DMS 273 (cell line): ENCODE measurements around the gene ZNFX1.
"Not testable (repeated sequence)": the region's sequence is repeated elsewhere in the genome, so short reads cannot be mapped to it uniquely, and the experiment has no call there.

ENCODE experiments used
- DNase-seq: peaks from one replicate; lab custom pipeline; 2025; ENCODE audit not compliant: unreplicated experiment; lab: John Stamatoyannopoulos, UW

The ZNFX1 gene

DNA sequence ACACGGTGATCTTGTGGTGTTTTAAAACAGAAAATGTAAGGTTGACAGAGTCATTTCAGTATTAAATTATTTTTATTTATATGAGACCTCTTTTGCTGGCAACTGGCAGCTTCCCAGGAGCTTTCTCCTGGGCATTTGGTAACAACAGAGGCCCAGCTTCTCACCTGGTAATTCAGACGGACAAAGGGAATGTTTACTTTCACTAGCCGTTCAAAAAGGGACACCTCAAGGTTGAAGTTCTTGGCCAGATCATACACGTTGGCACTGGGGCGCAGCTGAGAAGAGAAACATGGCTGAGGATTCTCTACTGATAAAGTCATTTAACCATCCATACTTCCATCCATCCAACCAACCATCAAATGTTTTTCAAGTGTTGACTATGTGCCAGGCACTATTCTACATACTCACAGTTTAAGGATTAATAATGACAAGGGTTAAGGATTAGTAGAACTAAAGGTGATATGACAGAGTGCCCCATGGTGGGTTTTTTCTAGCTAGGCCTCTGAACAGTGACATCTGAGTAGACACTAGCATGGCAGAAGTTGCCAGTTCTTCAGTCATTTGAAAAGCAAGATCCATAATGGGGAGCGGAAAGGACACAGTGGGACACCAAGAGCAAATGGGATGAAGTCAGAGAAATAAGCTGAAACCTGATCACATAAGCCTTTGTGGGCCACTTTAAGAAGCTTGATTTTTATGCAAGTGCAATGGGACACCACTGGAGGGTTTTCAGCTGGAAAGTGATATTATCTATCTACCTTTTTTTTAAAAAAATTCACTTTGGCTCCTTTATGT is 25.1 kb downstream of the ZNFX1 start:
- no peak for DNase-seq

- DNase-seq, result no peak
Observed at GRCh38 chr20:49248879-49249665, 28.8 kb downstream of the ZNFX1 start.

GRCh38 chr20:49248301-49248700 is 29.6 kb downstream of the ZNFX1 start:
- no peak for DNase-seq

GRCh38 chr20:49247792-49248191 is 30.1 kb downstream of the ZNFX1 start:
- DNase-seq, result no peak

DNA sequence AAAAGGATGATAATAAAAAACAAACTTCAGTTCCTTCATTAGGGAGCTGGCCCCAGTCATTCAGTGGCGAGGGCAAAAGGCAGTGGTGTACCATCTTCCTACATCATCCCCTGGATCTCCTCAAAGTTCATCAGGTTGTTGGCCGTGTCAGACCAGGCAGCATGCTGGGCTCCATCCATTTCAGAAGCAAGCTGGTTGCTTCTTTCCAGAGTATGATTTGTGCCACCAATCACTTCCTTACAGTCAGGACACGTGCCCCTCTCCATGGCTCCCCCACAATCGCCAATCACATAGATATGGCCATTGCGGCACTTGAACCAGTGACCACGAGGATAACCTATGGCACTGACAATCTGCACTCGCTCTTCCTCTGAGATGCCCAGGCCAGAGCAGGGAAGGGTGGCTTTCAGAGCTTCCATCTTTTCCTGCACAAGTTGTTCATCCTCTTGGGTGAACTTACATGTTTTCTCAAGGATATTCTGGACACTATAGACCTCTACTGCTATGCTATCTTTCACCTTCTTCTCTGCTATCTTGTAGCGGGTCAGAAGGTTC is 30.6 kb downstream of the ZNFX1 start:
- DNase-seq, result no peak

- DNase-seq, result peak; percentile 71
Observed at GRCh38 chr20:49245921-49246740, 31.7 kb downstream of the ZNFX1 start.

GRCh38 chr20:49237531-49237930 is 40.3 kb downstream of the ZNFX1 start:
- no peak for DNase-seq

DNA sequence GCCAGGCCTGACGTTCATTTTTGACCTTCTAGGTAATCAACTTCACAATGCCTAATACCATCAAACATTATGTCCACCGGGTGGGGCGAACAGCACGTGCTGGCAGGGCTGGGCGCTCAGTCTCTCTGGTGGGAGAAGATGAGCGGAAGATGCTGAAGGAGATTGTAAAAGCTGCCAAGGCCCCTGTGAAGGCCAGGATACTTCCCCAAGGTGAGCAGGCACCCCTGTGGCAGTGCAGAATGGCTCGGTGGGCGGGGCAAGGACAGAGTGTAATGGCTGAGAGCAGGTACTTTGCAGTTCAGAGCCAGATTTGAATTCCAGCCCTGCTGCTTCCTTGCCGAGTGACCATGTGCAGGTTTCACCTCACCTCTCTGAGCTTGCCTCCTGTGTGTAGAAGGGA is 41.6 kb downstream of the ZNFX1 start:
- DNase-seq, result no peak

GRCh38 chr20:49234831-49235230 is 43.0 kb downstream of the ZNFX1 start:
- no peak for DNase-seq

GRCh38 chr20:49233226-49233625 is 44.6 kb downstream of the ZNFX1 start:
- no peak for DNase-seq

DNA sequence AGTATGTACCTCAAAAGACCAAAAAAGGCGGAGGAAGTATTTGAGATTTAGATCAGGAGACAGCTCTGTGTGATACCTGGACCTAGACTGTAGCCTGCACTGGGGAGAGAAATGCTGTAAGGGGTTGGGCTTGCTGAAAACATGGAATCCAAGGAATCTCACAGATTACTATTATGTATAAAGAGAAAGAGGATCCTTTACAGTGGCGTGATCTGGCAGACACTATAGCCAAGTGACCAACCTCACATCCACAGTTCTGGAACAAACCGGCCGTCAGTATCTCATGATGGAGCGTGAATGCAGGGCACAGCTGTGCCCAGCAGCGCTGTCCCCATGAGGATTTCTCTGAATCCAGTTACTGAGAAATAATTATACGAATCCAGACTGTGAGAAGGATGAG is 46.4 kb downstream of the ZNFX1 start:
- no peak for DNase-seq

- peak; percentile 92 for DNase-seq
Observed at GRCh38 chr20:49230561-49231133, 47.2 kb downstream of the ZNFX1 start.

- DNase-seq, result peak; percentile 48
Observed at GRCh38 chr20:49230021-49230420, 47.8 kb downstream of the ZNFX1 start.

DNA sequence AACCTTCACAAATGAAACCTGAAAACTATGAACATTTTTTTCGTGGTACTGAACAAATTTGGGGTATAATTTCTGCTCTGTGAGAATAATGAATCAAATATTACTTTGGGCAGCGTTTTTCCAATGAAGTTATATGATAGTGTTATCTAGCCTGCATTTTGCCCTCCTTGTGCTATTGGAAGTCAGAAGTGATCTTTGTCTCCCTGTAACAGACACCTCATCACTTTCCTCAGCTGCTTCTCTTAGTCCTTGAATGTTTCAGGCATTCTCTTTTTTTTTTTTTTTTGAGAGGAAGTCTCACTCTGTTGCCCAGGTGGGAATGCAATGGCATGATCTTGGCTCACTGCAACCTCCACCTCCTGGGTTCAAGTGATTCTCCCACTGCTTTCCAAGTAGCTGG is 48.5 kb downstream of the ZNFX1 start:
- DNase-seq, result no peak

DNA sequence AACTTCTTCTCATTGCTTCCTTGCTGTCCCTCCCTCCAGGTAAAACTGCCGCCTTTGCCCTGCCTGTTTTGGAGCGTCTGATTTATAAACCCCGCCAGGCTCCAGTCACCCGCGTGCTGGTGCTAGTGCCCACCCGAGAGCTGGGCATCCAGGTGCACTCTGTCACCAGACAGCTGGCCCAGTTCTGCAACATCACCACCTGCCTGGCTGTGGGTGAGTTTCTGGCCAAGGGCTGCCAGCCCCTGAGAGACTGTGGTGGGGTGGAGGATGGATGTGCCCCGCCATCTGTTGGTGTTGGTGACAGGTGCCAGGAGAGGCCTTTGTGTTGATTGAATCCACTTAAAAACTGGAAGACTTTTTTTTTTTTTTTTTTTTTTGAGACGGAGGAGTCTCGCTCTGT is 49.2 kb downstream of the ZNFX1 start:
- DNase-seq, result peak; percentile 94

DNA sequence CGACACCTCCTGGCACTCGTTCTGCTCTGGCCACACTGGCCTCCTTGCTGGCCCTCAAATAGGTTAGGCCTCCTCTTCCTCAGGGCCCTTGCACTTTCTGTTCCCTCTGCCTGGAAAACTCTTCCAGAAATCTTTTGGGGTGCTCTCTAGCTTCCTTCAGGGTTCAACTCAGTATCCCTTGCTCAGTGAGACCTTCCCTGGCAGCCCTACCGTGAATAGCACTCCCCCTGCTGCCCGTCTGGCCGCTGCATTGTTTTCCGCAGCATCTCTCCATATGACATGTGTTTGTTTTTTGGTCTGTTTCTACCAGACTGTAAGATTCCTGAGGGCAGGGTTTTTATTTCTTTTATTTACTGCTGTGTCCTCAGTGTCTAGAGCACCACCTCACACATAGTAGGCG is 52.0 kb downstream of the ZNFX1 start:
- DNase-seq, result no peak

GRCh38 chr20:49219924-49220831 is 57.7 kb downstream of the ZNFX1 start:
- DNase-seq, result no peak

- DNase-seq, result peak; percentile 99
Observed at GRCh38 chr20:49219091-49219923, 58.5 kb downstream of the ZNFX1 start, which contains the start of gene DDX27. TSS of gene DDX27 (plus strand) at chr20:49219416. CDS start at chr20:49219449, 33 bp downstream.

DNA sequence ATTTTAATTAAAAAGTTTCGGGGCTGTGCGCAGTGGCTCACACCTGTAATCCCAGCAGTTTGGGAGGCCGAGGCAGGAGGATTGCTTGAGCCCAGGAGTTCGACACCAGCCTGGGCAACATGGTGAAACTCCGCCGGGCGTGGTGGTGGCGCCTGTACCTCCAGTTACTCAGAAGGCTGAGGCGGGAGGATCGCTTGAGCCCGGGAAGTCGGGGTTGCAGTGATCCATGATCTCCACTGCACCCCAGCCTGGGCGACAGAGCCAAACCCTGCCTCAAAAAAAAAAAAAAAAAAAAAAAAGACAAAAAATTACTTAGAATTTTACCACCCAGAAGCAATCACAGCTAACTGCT is 59.1 kb downstream of the ZNFX1 start:
- not testable (repeated sequence) for DNase-seq
